H1 (cell line): ENCODE results near the gene WDR45B.
"Not testable (repeated sequence)": the region's sequence is repeated elsewhere in the genome, so short reads cannot be mapped to it uniquely, and the experiment has no call there.

ENCODE experiments used
- CHD2 ChIP-seq: IDR thresholded peaks from 2 replicates; pipeline ENCODE4 v1.6.1; 2012; ENCODE audit warnings: low read length, improper control_type of control experiment
- CREB1 ChIP-seq: IDR thresholded peaks from 2 replicates; pipeline ENCODE4 v1.6.1; 2012; ENCODE audit warnings: inconsistent platforms
- CTBP2 ChIP-seq: IDR thresholded peaks from 2 replicates; pipeline ENCODE4 v1.7.0; 2011; ENCODE audit warnings: borderline replicate concordance, mild to moderate bottlenecking, moderate library complexity, mixed read lengths, low read length; ENCODE audit not compliant: insufficient read depth, insufficient read length
- CTCF ChIP-seq, 3 experiments: IDR thresholded peaks; 1 replicate in 2 of 3; 2 replicates in 1 of 3; pipeline versions ENCODE4 v1.5.1 to v1.6.1; 2011; ENCODE audit warnings: low read length in 3 of 3, mild to moderate bottlenecking in 3 of 3, inconsistent platforms in 2 of 3, low read depth in 1 of 3, moderate library complexity in 1 of 3; ENCODE audit not compliant: insufficient read depth in 1 of 3; ENCODE audit errors: control extremely low read depth in 1 of 3
- FOSL1 ChIP-seq: IDR thresholded peaks from 2 replicates; pipeline ENCODE4 v1.6.1; 2011; ENCODE audit warnings: mild to moderate bottlenecking, low read depth, low read length, moderate library complexity; ENCODE audit not compliant: insufficient read depth
- JUN ChIP-seq: IDR thresholded peaks from 2 replicates; pipeline ENCODE4 v1.6.1; 2011; ENCODE audit warnings: low read depth, mild to moderate bottlenecking, improper control_type of control experiment, low read length
- NANOG ChIP-seq: IDR thresholded peaks from 2 replicates; pipeline ENCODE4 v1.6.1; 2011; ENCODE audit warnings: low read length, low read depth, mild to moderate bottlenecking, inconsistent platforms; ENCODE audit not compliant: insufficient read depth, poor library complexity, severe bottlenecking
- RFX5 ChIP-seq: IDR thresholded peaks from 2 replicates; pipeline ENCODE4 v1.6.1; 2011; ENCODE audit warnings: low read depth, low read length, improper control_type of control experiment, borderline replicate concordance

- not testable (repeated sequence) for TF ChIP-seq NANOG; FOSL1; CTBP2; CREB1; CTCF (IDR thresholded peaks at IDR 0.05; ENCODE audit: control extremely low read depth in 1 of 3, insufficient read depth in 1 of 3, low read depth in 1 of 3, low read length in 3 of 3); RFX5; JUN; CHD2
Measured at GRCh38 chr17:82579969-82580368, 68.3 kb downstream of the WDR45B start.
